ENCODE measurements around the gene SLC4A11. TPM values are rescaled to one million over a fixed set of nuclear protein-coding genes. Genes with fewer than 3 reads are reported as not detected.

The SLC4A11 gene
- total RNA-seq, 4 donors from 2014 or later: 7.2 to 24.7 (median 17.7) TPM

GRCh38 chr20:3210346-3210745 is 28.6 kb downstream of the SLC4A11 start:
- Histone ChIP-seq H3K4me1 (peaks cover 7 to 29% (median 15%) of the 10 kb centered on the region in 3 donors), H3K27ac (no peak overlapping the region), H3K36me3 (peaks cover 0 to 24% (median 14%) of the 10 kb centered on the region in 3 donors), H3K4me3 (peak overlapping the region; percentile 76 to 95 (median 80)), H3K27me3 (no peaks in the 10 kb centered on the region), H3K9me3 (no peaks in the 10 kb centered on the region)
- no peak for DNase-seq
- TF ChIP-seq POLR2A (IDR thresholded peaks at IDR 0.05) (no peak), CTCF (IDR thresholded peaks at IDR 0.05) (no peak)
- 73 to 75% methylated on average over 2 of the region's 2 CpGs for WGBS, 2 donors
- intact Hi-C loops (cut with DNase I): loop anchor here (10.0 kb wide), 1 partner anchor 104 kb away; no protein-coding TSS in a partner anchor

- Histone ChIP-seq H3K4me1 (peaks cover 7 to 29% (median 15%) of the 10 kb centered on the region in 3 donors), H3K9me3 (no peaks in the 10 kb centered on the region), H3K27ac (peak overlapping the region; percentile 86 to 93 (median 87)), H3K4me3 (peak overlapping the region; percentile 76 to 95 (median 80)), H3K36me3 (peaks cover 0 to 20% (median 10%) of the 10 kb centered on the region in 3 donors), H3K27me3 (no peaks in the 10 kb centered on the region)
- WGBS, 2 donors: 0 to 5% methylated on average over 4 to 8 of the region's 10 CpGs
- intact Hi-C loops (cut with DNase I): loop anchor here (10.0 kb wide), 1 partner anchor 105 kb away; no protein-coding TSS in a partner anchor
- DNase-seq: no peak
- TF ChIP-seq CTCF (IDR thresholded peaks at IDR 0.05) (no peak), POLR2A (IDR thresholded peaks at IDR 0.05) (no peak)
Observed at GRCh38 chr20:3209946-3210317, 29.1 kb downstream of the SLC4A11 start.

- no peaks in the 10 kb centered on the region for H3K27me3 ChIP-seq
- 0 to 1% methylated on average over 15 to 28 of the region's 48 CpGs for WGBS, 2 donors
- DNase-seq: no peak
- no peaks in the 10 kb centered on the region for H3K9me3 ChIP-seq
- intact Hi-C loops (cut with DNase I): no loop called here
- H3K4me1 ChIP-seq: peaks cover 7 to 29% (median 15%) of the 10 kb centered on the region in 3 donors
- peaks cover 0 to 15% (median 10%) of the 10 kb centered on the region in 3 donors for H3K36me3 ChIP-seq
- no peak for TF ChIP-seq CTCF (IDR thresholded peaks at IDR 0.05)
- TF ChIP-seq POLR2A (IDR thresholded peaks at IDR 0.05): no peak
- H3K27ac ChIP-seq: peak within 1 kb of the TSS; percentile 86 to 93 (median 87)
- H3K4me3 ChIP-seq: peak within 1 kb of the TSS; percentile 76 to 95 (median 80)
Observed at GRCh38 chr20:3209257-3209945, 29.6 kb downstream of the SLC4A11 start, which contains the start of gene ITPA. Gene ITPA (plus strand): TSS chr20:3209498. CDS start chr20:3209552, 54 bp downstream.

- H3K36me3 ChIP-seq: peaks cover 0 to 9% (median 6%) of the 10 kb centered on the region in 3 donors
- intact Hi-C loops (cut with DNase I): no loop called here
- no peaks in the 10 kb centered on the region for H3K27me3 ChIP-seq
- 0 to 2% methylated on average over 6 to 10 of the region's 10 CpGs for WGBS, 2 donors
- DNase-seq: no peak
- peaks cover 7 to 30% (median 15%) of the 10 kb centered on the region in 3 donors for H3K4me1 ChIP-seq
- no peak for TF ChIP-seq CTCF (IDR thresholded peaks at IDR 0.05)
- TF ChIP-seq POLR2A (IDR thresholded peaks at IDR 0.05): no peak
- H3K4me3 ChIP-seq: peak overlapping the region; percentile 76 to 95 (median 80)
- H3K27ac ChIP-seq: peak overlapping the region; percentile 86 to 93 (median 87)
- H3K9me3 ChIP-seq: no peaks in the 10 kb centered on the region
Observed at GRCh38 chr20:3208786-3209256, 30.2 kb downstream of the SLC4A11 start.

All from esophagus squamous epithelium (tissue), 5 donors.